T-helper 22 cell (primary cell): ENCODE data around the gene KRTAP12-2.
"Not testable (repeated sequence)": the region's sequence is repeated elsewhere in the genome, so short reads cannot be mapped to it uniquely, and the experiment has no call there.

Experiments used
- DNase-seq: peaks from one replicate; pipeline ENCODE4 v3.0.0-alpha.2; 2020; ENCODE audit warnings: low read depth

The KRTAP12-2 gene

GRCh38 chr21:44702111-44702972 lies 35.6 kb upstream of the KRTAP12-2 start:
- DNase-seq, result no peak

DNA sequence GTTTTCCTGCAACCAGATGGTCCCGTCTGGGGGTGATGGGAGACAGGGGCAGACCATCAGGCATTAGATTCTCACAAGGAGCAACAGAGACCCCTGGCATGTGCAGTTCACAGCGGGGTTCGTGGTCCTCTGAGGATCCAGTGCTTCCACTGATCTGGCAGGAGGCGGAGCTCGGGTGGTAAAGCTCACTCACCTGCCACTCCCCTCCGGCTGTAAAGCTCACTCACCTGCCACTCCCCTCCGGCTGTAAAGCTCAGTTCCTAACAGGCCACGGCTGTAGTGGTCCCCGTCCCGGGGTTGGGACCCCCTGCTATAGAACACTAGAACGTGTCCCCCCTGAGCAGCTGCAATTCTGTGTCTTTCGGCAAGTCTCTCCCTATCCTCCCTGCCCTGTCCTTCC lies 34.8 kb upstream of the KRTAP12-2 start:
- no peak for DNase-seq

GRCh38 chr21:44701023-44701400 lies 34.3 kb upstream of the KRTAP12-2 start:
- DNase-seq, result no peak

DNA sequence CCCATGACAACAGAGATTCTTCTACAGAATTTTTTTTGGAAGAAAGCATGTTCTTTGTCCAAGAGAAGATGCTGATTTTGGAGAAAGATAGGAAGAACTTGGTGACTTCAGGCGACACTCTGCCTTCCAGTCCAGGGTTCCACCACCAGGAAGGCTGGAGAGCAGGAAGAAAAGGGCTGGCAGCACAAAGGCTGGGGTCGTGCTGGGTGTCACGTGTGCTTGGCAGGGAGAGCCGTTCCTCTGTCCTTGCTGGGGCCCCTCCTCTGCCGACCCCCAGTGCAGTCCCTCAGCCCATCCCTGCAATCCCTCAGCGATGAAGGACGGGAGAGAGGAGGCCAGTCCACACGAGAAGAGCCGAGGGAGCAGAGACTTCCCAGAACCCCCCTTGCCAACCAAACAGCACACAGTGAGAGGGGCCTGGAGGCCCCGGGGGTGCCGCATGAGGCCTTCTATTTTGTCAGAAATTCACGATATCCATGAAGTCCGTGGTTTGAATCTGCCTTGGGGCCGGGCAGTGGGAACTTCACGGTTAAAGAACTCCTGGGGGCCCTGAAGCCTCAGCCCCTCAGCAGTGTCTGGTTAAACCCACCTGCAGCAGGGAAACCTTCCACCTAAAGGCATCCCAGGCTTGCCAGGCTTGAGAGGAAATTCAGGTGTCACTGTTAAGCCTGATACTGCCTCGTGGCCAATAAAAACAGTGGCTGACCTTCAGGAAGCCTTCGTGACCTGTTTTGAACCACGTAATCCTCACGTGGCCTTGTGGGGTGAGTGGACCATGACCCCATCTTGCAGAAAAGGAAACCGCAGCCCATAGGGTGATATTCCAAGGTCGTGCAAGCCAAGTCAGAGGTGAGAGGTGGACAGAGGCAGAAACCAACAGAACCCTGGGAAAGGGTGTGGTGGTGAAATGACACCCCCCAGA lies 33.6 kb upstream of the KRTAP12-2 start:
- no peak for DNase-seq

DNA sequence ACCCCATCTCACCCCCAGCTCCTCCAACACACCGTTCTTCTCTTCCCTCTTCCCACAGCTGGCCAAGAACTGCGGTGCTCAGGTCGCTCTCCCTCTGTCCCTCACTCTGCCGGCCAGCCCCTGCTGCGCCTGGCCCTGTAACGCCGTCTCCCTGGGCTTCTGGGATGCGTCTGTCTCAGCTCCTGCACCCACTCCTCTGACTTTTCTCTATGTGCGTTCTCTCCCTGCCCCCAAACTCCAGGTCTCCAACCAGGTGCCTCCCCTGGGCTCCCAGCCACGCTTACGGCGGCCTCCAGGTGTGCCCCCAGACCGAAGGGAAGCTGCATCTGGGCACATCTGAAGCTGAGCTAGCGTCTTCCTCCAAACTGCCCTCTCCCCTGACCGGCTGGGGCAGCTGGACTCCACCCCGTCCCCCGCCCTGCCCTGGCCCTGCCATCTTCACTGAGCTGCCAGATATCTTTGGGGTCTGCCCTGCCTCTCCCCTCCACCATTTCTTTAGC lies 32.8 kb upstream of the KRTAP12-2 start:
- DNase-seq, result no peak

- no peak for DNase-seq
Observed at GRCh38 chr21:44697811-44698734, 31.3 kb upstream of the KRTAP12-2 start.

- not testable (repeated sequence) for DNase-seq
Observed at GRCh38 chr21:44697172-44697810, 30.6 kb upstream of the KRTAP12-2 start, which contains the start of gene KRTAP10-12. Gene KRTAP10-12, plus strand, starts transcription at chr21:44697172. Its CDS starts 30 bp downstream, at chr21:44697202.

- DNase-seq, result no peak
Observed at GRCh38 chr21:44696572-44696971, 29.8 kb upstream of the KRTAP12-2 start.

- no peak for DNase-seq
Observed at GRCh38 chr21:44695641-44696040, 28.9 kb upstream of the KRTAP12-2 start.

GRCh38 chr21:44695184-44695583 lies 28.5 kb upstream of the KRTAP12-2 start:
- DNase-seq, result no peak

- DNase-seq, result no peak
Observed at GRCh38 chr21:44694776-44695175, 28.0 kb upstream of the KRTAP12-2 start.

DNA sequence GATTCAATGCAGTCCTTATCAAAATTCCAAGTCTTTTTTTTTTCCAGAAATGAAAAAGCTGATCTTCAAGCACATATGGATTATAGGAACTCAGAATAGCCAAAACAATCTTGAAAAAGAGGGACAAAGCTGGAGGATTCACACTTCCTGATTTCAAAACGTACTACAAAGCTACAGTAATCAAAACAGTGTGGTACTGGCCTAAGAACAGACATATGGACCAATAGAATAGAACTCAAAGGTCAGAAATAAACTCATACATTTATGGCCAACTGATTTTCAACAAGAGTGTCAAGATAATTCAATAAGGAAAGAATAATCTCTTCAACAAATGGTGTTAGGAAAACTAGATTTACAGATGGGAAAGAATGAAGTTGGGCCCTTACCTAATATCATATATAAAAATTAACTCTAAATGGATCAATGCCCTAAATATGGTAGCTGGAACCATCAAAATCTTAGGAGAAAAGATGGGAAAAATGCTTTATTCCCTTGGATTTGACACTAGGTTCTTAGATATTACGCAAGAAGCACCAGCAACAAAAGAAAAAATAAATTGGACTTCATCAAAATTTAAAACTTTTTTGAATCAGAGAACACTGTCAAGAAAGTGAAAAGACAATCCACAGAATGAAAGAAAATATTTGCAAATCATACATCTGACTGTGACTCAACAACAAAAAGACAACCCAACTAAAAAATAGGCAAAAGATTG lies 26.2 kb upstream of the KRTAP12-2 start:
- DNase-seq, result no peak

GRCh38 chr21:44691686-44692085 lies 25.0 kb upstream of the KRTAP12-2 start:
- DNase-seq, result no peak

GRCh38 chr21:44689740-44690139 lies 23.0 kb upstream of the KRTAP12-2 start:
- not testable (repeated sequence) for DNase-seq

DNA sequence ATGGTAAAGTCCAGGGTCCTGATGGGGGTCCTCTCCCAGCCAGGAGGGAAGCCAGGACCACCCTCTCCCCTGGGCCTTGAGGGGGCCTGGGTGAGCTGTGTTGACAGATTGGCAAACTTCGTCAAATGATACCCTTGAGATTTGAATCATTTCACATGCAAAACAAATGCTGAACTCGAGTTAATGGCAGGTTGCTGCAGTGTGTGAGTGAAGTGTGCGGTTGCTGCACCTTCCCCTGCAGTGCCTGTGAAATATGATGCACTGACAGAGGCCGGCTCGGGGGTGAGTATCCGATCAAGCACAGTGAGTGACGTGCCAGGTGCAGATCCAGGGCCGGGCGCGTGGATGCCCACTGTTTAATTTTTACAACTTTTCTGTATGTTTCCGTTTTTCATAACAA lies 20.9 kb upstream of the KRTAP12-2 start:
- DNase-seq, result no peak

DNA sequence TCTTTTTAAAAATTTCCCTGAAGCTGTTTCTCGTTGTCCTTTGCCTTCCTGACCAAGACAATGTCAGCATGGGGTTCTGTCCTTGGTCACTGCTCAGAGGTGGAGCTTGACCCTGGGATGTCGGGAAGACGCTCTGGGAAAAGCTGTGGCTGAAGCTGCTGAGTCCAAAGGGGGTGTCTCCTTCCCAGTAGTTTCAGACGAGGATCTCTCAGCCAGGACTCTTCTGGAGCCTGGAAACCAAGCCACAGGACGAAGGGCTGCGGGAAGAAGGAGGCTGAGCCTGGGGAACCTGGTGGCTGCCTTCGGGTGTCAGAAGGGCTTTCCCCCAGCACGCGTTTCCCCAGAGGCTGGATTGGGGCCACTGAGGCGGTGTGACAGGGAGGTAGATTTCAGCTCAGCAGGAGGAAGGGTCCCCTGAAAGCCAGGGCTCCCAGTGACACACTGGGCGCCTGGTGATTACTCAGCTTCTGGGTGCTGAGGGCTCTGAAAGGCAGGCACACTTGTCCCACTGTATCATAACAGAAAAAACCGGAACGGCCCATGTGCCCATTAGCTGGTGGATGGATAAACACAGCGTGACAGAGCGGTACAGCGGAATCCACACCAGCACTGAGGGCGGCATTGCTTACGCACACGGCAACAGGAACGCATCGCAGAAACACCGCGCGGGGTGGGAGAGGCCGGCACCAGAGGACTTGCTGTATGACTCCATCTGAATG lies 20.3 kb upstream of the KRTAP12-2 start:
- no peak for DNase-seq

DNA sequence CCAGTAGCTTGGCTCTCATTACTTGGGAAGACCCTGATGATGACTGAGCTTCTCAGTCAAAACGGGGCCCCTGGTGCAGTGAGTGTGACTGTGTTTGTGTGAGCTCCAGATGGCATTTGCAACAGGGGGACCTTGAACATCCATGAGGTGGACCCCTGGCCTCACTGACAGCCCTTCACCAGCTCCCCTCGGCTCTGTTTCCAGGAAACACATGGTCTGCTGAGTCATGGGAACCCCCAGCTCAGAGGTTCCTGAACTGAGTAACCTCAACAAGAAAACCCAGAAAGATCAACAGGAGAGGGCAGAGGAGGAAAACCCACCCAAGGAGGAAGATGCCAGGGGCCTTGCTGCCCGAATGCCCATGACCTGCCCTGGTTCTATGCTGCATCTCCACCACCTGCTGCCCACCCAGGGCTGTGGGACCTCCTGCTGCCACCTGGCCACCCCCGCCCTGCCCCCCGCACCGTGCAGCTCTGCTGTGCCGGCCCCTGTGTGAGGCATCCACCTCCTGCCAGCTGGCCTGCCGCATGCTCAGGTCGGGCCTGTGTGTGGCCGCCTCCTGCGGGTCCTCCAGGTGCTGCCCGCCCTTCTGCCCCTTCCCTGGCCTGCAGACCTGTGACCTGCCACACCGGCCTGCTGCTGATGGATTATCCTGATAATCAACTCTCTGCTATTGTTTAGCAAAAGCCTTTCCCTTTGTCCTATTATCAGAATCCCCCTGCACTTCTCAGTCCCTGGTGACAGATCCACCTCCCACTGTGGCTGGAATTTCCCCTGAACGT lies 19.5 kb upstream of the KRTAP12-2 start:
- no peak for DNase-seq

- DNase-seq, result not testable (repeated sequence)
Observed at GRCh38 chr21:44685050-44685449, 18.3 kb upstream of the KRTAP12-2 start.

- DNase-seq, result no peak
Observed at GRCh38 chr21:44684483-44684882, 17.8 kb upstream of the KRTAP12-2 start.
